Measurements from ENCODE around the gene C4orf51. TPM values are rescaled to one million over a fixed set of nuclear protein-coding genes. Genes with fewer than 3 reads are reported as not detected.
"Not testable (repeated sequence)": the region's sequence is repeated elsewhere in the genome, so short reads cannot be mapped to it uniquely, and the experiment has no call there.

The C4orf51 gene
- total RNA-seq, 1 experiment from 2014 or later, result not detected

DNA sequence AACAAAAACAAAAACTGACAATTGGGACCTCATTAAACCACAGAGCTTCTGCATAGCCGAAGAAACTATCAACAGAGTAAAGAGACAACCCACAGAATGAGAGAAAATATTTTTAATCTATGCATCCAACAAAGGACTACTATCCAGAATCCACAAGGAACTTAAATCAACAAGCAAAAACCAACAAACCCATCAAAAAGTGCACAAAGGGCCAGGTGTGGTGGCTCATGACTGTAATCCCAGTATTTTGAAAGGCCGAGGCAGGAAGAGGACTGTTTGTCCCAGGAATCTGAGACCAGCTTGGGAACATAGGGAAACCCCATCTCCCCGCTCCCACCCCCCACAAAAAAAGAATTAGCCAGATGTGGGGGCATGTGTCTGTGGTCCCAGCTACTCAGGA is 10.7 kb downstream of the C4orf51 start:
- H4K20me1 ChIP-seq (ENCODE audit: insufficient read depth, low read depth, low read length), result no peaks in the 10 kb centered on the region
- H3K36me3 ChIP-seq (ENCODE audit: insufficient read depth, low read length), result no peaks in the 10 kb centered on the region
- no peaks in the 10 kb centered on the region for H3K9me2 ChIP-seq (replicated peaks; ENCODE audit: insufficient read depth, low read length)
- H3K9ac ChIP-seq (ENCODE audit: low read length), result no peak overlapping the region
- H3K4me3 ChIP-seq (ENCODE audit: low read length), result no peak overlapping the region
- no peaks in the 10 kb centered on the region for H3K4me1 ChIP-seq (ENCODE audit: low read length)
- H3K79me2 ChIP-seq (ENCODE audit: low read length), result no peaks in the 10 kb centered on the region
- DNase-seq, result no peak
- no peaks in the 10 kb centered on the region for H3K9me3 ChIP-seq (ENCODE audit: low read length)
- H3K4me2 ChIP-seq (ENCODE audit: low read depth, low read length, poor library complexity, severe bottlenecking), result no peak overlapping the region
- H3K27ac ChIP-seq (ENCODE audit: low read length), result no peak overlapping the region
- H2AFZ ChIP-seq (ENCODE audit: low read length), result no peak overlapping the region
- H3K27me3 ChIP-seq (ENCODE audit: low read length), result no peaks in the 10 kb centered on the region

- not testable (repeated sequence) for H3K9me3 ChIP-seq (ENCODE audit: low read length); H3K79me2 ChIP-seq (ENCODE audit: low read length); H3K27me3 ChIP-seq (ENCODE audit: low read length); DNase-seq; H2AFZ ChIP-seq (ENCODE audit: low read length); H3K4me1 ChIP-seq (ENCODE audit: low read length); H3K4me3 ChIP-seq (ENCODE audit: low read length); H3K36me3 ChIP-seq (ENCODE audit: insufficient read depth, low read length); H3K9me2 ChIP-seq (replicated peaks; ENCODE audit: insufficient read depth, low read length); H4K20me1 ChIP-seq (ENCODE audit: insufficient read depth, low read depth, low read length); H3K9ac ChIP-seq (ENCODE audit: low read length); H3K4me2 ChIP-seq (ENCODE audit: low read depth, low read length, poor library complexity, severe bottlenecking); H3K27ac ChIP-seq (ENCODE audit: low read length)
These were observed 11.5 kb downstream of the C4orf51 start for GRCh38 chr4:145691416-145691815.

DNA sequence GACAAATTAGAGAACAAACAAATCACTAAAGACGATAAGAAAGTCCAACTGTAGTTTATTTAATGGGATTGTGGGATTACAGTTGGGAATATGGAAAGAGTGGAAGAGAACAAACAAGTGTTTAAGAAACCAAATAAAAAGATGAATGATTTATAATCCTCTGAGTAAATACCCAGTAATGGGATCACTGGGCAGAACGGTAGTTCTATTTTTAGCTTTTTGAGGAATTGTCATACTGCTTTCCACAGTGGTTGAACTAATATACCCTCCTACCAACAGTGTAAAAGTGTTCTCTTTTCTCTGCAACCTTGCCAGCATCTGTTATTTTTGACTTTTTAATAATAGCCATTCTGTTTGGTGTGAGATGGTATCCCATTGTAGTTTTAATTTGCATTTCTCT is 15.0 kb downstream of the C4orf51 start:
- no peaks in the 10 kb centered on the region for H3K36me3 ChIP-seq (ENCODE audit: insufficient read depth, low read length)
- DNase-seq, result no peak

DNA sequence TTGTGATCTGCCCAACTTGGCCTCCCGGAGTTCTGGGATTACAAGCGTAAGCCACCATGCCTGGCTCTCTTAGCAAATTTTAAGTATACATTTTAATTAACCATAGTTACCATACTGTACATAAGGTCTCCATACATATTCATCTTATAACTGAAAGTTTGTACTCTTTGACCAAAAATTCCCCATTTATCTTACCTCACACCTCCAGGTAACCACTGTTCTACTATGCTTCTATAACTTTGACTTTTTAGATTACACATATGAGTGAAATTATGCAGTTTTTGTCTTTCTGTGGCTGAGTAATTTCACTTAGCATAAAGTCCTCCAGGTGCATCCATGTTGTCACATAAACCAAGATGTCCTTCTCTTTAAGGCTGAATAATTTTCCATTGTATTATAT is 17.4 kb downstream of the C4orf51 start:
- Histone ChIP-seq H3K27ac (ENCODE audit: low read length) (no peak overlapping the region), H3K36me3 (ENCODE audit: insufficient read depth, low read length) (no peaks in the 10 kb centered on the region), H3K4me1 (ENCODE audit: low read length) (no peaks in the 10 kb centered on the region), H3K79me2 (ENCODE audit: low read length) (no peaks in the 10 kb centered on the region), H3K4me2 (ENCODE audit: low read depth, low read length, poor library complexity, severe bottlenecking) (no peak overlapping the region), H3K9me3 (ENCODE audit: low read length) (no peaks in the 10 kb centered on the region), H4K20me1 (ENCODE audit: insufficient read depth, low read depth, low read length) (no peaks in the 10 kb centered on the region), H3K9me2 (replicated peaks; ENCODE audit: insufficient read depth, low read length) (no peaks in the 10 kb centered on the region), H3K9ac (ENCODE audit: low read length) (no peak overlapping the region), H3K4me3 (ENCODE audit: low read length) (no peak overlapping the region), H3K27me3 (ENCODE audit: low read length) (no peaks in the 10 kb centered on the region), H2AFZ (ENCODE audit: low read length) (no peak overlapping the region)
- no peak for DNase-seq

More for the DNA sequence above, 15.0 kb downstream of the C4orf51 start:
- Histone ChIP-seq H3K9ac (ENCODE audit: low read length) (no peak overlapping the region), H2AFZ (ENCODE audit: low read length) (no peak overlapping the region), H3K27ac (ENCODE audit: low read length) (no peak overlapping the region), H3K9me2 (replicated peaks; ENCODE audit: insufficient read depth, low read length) (no peaks in the 10 kb centered on the region), H3K79me2 (ENCODE audit: low read length) (no peaks in the 10 kb centered on the region), H3K4me1 (ENCODE audit: low read length) (no peaks in the 10 kb centered on the region), H4K20me1 (ENCODE audit: insufficient read depth, low read depth, low read length) (no peaks in the 10 kb centered on the region), H3K4me3 (ENCODE audit: low read length) (no peak overlapping the region), H3K4me2 (ENCODE audit: low read depth, low read length, poor library complexity, severe bottlenecking) (no peak overlapping the region), H3K27me3 (ENCODE audit: low read length) (no peaks in the 10 kb centered on the region), H3K9me3 (ENCODE audit: low read length) (no peaks in the 10 kb centered on the region)

GRCh38 chr4:145698507-145698906 is 18.6 kb downstream of the C4orf51 start:
- no peaks in the 10 kb centered on the region for H3K27me3 ChIP-seq (ENCODE audit: low read length)
- H3K9ac ChIP-seq (ENCODE audit: low read length), result no peak overlapping the region
- no peaks in the 10 kb centered on the region for H3K36me3 ChIP-seq (ENCODE audit: insufficient read depth, low read length)
- H3K4me3 ChIP-seq (ENCODE audit: low read length), result no peak overlapping the region
- H3K9me3 ChIP-seq (ENCODE audit: low read length), result no peaks in the 10 kb centered on the region
- H3K27ac ChIP-seq (ENCODE audit: low read length), result no peak overlapping the region
- DNase-seq, result no peak
- H3K79me2 ChIP-seq (ENCODE audit: low read length), result no peaks in the 10 kb centered on the region
- H2AFZ ChIP-seq (ENCODE audit: low read length), result no peak overlapping the region
- no peaks in the 10 kb centered on the region for H4K20me1 ChIP-seq (ENCODE audit: insufficient read depth, low read depth, low read length)
- H3K4me1 ChIP-seq (ENCODE audit: low read length), result no peaks in the 10 kb centered on the region
- no peak overlapping the region for H3K4me2 ChIP-seq (ENCODE audit: low read depth, low read length, poor library complexity, severe bottlenecking)
- no peaks in the 10 kb centered on the region for H3K9me2 ChIP-seq (replicated peaks; ENCODE audit: insufficient read depth, low read length)

DNA sequence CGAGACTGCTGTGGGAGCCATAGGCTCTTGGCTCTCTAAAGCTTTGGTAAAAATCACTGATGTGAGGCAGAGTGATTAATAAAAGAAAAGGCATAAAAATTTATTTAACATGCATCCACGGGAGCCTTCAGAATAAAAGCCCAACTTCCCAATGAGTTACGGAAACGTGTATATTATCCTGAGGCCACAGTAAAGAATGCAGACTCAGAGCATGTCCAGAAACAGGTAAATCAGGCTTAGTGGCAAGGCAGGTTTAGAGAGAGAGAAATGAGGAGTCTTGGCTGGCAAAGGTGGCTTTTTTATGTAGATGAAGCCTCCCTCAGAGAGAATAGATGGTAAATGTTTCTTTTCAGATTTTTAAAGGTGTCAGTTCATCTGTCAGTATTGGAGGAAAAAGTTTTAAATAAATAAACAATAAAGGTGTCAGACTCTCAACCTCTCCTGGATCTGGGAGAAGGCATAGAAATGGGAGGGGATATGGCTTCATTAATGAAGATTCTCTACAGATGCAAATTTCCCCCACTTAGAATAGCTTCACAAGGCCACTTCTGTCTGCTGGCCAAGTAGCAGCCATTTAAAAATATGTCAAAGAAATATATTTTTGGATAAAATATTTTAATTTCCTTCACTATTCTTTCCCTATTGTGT is 24.0 kb downstream of the C4orf51 start:
- no peaks in the 10 kb centered on the region for H3K36me3 ChIP-seq (ENCODE audit: insufficient read depth, low read length)
- H3K27ac ChIP-seq (ENCODE audit: low read length), result no peak overlapping the region
- H3K9me2 ChIP-seq (replicated peaks; ENCODE audit: insufficient read depth, low read length), result 0 out of 2 replicates have a peak, but pooled peaks cover 3% of the 10 kb centered on the region
- no peaks in the 10 kb centered on the region for H3K4me1 ChIP-seq (ENCODE audit: low read length)
- no peak overlapping the region for H3K9ac ChIP-seq (ENCODE audit: low read length)
- no peak overlapping the region for H2AFZ ChIP-seq (ENCODE audit: low read length)
- DNase-seq, result no peak
- H3K4me3 ChIP-seq (ENCODE audit: low read length), result no peak overlapping the region
- no peaks in the 10 kb centered on the region for H4K20me1 ChIP-seq (ENCODE audit: insufficient read depth, low read depth, low read length)
- H3K4me2 ChIP-seq (ENCODE audit: low read depth, low read length, poor library complexity, severe bottlenecking), result no peak overlapping the region
- H3K79me2 ChIP-seq (ENCODE audit: low read length), result no peaks in the 10 kb centered on the region
- H3K9me3 ChIP-seq (ENCODE audit: low read length), result no peaks in the 10 kb centered on the region
- 0 out of 2 replicates have a peak, but pooled peaks cover 3% of the 10 kb centered on the region for H3K27me3 ChIP-seq (ENCODE audit: low read length)

GRCh38 chr4:145709336-145709735 is 29.4 kb downstream of the C4orf51 start:
- no peak overlapping the region for H3K27ac ChIP-seq (ENCODE audit: low read length)
- no peak overlapping the region for H3K9ac ChIP-seq (ENCODE audit: low read length)
- H3K4me2 ChIP-seq (ENCODE audit: low read depth, low read length, poor library complexity, severe bottlenecking), result no peak overlapping the region
- H4K20me1 ChIP-seq (ENCODE audit: insufficient read depth, low read depth, low read length), result no peaks in the 10 kb centered on the region
- H3K27me3 ChIP-seq (ENCODE audit: low read length), result 0 out of 2 replicates have a peak, but pooled peaks cover 3% of the 10 kb centered on the region
- 0 out of 2 replicates have a peak, but pooled peaks cover 3% of the 10 kb centered on the region for H3K9me2 ChIP-seq (replicated peaks; ENCODE audit: insufficient read depth, low read length)
- no peak overlapping the region for H3K4me3 ChIP-seq (ENCODE audit: low read length)
- DNase-seq, result no peak
- no peaks in the 10 kb centered on the region for H3K4me1 ChIP-seq (ENCODE audit: low read length)
- no peaks in the 10 kb centered on the region; the same call in 1 of the 2 replicates for H3K36me3 ChIP-seq (ENCODE audit: insufficient read depth, low read length)
- H3K9me3 ChIP-seq (ENCODE audit: low read length), result peaks cover 13% of the 10 kb centered on the region
- H3K79me2 ChIP-seq (ENCODE audit: low read length), result no peaks in the 10 kb centered on the region
- no peak overlapping the region for H2AFZ ChIP-seq (ENCODE audit: low read length)

DNA sequence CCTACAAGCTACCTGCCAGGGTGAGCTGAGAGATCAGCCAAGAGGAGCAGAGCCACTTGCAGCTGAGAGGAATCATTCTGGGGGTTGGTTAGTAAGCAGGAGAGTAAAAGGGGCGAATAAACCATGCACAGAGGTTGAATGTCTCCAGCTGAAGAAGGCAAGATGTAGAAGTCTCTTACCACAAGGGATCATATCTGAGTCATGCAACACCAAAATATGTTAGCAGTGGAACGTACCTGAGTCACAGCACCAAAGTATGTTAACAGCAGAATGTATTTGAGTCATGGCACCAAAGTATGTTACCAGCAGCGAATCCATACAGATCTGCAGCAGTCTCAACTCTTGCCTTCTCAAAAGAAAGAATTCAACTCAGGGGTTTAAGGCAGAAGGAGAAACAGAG is 29.9 kb downstream of the C4orf51 start:
- Histone ChIP-seq H3K36me3 (ENCODE audit: insufficient read depth, low read length) (no peaks in the 10 kb centered on the region; the same call in 1 of the 2 replicates), H3K4me2 (ENCODE audit: low read depth, low read length, poor library complexity, severe bottlenecking) (no peak overlapping the region), H2AFZ (ENCODE audit: low read length) (no peak overlapping the region), H4K20me1 (ENCODE audit: insufficient read depth, low read depth, low read length) (no peaks in the 10 kb centered on the region), H3K4me1 (ENCODE audit: low read length) (no peaks in the 10 kb centered on the region), H3K4me3 (ENCODE audit: low read length) (no peak overlapping the region), H3K9me2 (replicated peaks; ENCODE audit: insufficient read depth, low read length) (0 out of 2 replicates have a peak, but pooled peaks cover 3% of the 10 kb centered on the region), H3K9ac (ENCODE audit: low read length) (no peak overlapping the region), H3K9me3 (ENCODE audit: low read length) (peaks cover 13% of the 10 kb centered on the region), H3K27me3 (ENCODE audit: low read length) (0 out of 2 replicates have a peak, but pooled peaks cover 3% of the 10 kb centered on the region), H3K27ac (ENCODE audit: low read length) (no peak overlapping the region), H3K79me2 (ENCODE audit: low read length) (no peaks in the 10 kb centered on the region)
- no peak for DNase-seq

Data from Karpas-422 (cell line).